ENCODE measurements around the gene ANO1.
A peak's percentile ranks its signal among the peaks of the same experiment; 100 is the strongest.

DNA sequence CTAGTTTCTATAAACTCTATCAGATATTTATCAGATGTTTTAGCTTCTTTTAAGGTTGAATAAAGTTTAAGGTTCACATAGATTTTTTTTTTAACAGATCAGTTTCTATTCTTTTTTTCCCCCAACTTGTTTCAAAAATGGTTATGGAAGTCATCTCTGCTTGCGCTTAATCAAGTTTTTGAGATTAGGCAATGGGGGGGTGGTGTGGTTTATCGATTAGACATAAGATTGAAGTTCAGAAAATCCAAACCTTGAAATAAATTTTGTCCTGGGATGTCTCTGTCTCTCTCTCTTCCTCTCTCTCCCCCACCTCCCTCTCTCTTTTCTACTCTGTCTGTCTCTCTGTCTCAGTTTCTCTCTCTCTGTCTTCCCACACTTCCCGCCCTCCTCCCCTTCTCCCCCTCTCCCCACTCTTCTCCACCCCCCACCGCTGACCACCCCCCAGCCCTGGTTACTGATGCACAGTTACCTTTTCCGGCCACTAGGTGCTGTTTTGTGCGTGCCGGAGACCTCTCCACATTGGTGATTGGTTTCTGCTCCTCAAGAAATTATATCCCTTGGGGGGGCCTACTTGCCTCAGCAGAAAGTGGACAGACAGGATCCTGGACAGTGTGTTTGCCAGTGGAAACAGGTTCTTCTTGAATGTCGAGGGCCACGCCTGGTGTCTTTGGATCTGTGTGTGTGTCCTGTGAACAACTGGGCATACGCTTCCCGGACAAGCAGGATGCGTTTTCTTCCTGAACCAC, 29.7 kb upstream of the ANO1 start:
- TF ChIP-seq, protein P1, sequence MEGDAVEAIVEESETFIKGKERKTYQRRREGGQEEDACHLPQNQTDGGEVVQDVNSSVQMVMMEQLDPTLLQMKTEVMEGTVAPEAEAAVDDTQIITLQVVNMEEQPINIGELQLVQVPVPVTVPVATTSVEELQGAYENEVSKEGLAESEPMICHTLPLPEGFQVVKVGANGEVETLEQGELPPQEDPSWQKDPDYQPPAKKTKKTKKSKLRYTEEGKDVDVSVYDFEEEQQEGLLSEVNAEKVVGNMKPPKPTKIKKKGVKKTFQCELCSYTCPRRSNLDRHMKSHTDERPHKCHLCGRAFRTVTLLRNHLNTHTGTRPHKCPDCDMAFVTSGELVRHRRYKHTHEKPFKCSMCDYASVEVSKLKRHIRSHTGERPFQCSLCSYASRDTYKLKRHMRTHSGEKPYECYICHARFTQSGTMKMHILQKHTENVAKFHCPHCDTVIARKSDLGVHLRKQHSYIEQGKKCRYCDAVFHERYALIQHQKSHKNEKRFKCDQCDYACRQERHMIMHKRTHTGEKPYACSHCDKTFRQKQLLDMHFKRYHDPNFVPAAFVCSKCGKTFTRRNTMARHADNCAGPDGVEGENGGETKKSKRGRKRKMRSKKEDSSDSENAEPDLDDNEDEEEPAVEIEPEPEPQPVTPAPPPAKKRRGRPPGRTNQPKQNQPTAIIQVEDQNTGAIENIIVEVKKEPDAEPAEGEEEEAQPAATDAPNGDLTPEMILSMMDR (IDR thresholded peaks at IDR 0.05; ENCODE audit: low read length): peak; percentile 23
- TF ChIP-seq EZH2 (optimal IDR thresholded peaks at IDR 0.05; ENCODE audit: low read depth, low read length) (no peak), EZH2phosphoT487 (IDR thresholded peaks at IDR 0.05; ENCODE audit: low read length) (no peak)
